Measurements from ENCODE around the gene P2RX6.
A peak's percentile ranks its signal among the peaks of the same experiment; 100 is the strongest.
"Not testable (repeated sequence)": the region's sequence is repeated elsewhere in the genome, so short reads cannot be mapped to it uniquely, and the experiment has no call there.

P2RX6 gene

DNA sequence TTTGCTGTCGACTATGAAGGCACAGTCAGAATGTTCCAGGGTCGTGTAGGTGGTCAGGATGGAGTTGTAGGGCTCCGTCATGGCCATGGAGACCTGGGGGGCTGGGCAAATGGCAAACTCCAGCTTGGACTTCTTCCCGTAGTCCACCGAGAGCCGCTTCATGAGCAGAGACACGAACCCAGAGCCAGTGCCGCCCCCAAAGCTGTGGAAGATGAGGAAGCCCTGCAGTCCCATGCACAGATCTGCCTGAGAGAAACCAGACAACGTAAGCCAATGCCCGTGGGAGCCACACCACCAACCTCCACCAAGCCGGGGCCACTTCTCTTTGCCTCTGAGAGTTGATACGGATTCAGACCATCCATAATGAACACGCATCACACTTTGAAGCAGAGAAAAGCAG is 5.8 kb upstream of the P2RX6 start:
- H3K27ac ChIP-seq, H3K4me3 ChIP-seq: not testable (repeated sequence)

DNA sequence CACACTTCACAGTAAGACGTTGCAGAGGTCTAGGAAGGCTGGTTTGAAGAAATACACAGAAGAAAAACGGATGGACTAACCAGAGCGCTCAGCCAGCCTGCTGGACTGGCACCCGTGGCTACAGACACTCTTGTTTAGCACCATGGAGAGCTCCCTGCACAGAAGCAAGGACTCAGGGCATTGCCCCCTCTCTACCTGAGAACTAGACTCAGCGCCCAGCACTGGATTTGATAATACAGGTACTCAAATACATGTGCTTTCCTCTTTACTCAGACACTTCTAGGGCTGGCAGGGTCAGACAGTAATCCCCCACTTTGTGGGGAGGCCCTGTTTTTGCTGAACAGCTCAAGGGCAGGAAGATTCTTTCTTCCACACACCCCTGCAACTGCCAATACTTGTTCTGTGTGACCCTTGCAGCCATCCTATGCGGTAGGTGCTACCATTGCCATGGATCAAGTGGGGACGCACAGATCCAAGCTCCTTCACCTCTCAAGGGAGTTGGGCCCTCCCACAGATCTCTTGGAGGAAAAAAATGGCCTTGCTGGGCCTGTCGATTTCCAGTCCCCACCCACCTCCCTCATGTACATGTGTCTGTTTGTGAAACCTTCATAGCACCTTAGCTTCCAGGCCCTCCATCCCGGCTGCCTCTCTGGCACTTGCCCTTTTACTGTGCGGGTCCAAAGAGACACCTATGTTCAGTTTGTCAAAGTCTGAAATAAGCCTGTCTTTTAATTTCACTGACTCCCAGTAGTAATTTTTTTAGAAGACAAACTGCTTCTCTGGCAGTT is 5.1 kb upstream of the P2RX6 start:
- no peak overlapping the region for H3K4me3 ChIP-seq
- no peak overlapping the region for H3K27ac ChIP-seq

- H3K27ac ChIP-seq, result no peak overlapping the region
- H3K4me3 ChIP-seq, result no peak overlapping the region
These were observed 4.4 kb upstream of the P2RX6 start for GRCh38 chr22:21010426-21011113.

- Histone ChIP-seq H3K4me3 (no peak overlapping the region), H3K27ac (peak overlapping the region in 1 of 21 experiments; percentile 29)
These were observed 2.2 kb upstream of the P2RX6 start for GRCh38 chr22:21012446-21013407.

- Histone ChIP-seq H3K27ac (peak overlapping the region in 11 of 21 experiments; percentile 13 to 69 (median 40)), H3K4me3 (peak overlapping the region; percentile 24 to 40 (median 29))
These were observed 1.2 kb upstream of the P2RX6 start for GRCh38 chr22:21013657-21014201.

GRCh38 chr22:21014202-21014725 is 701 bp upstream of the P2RX6 start:
- H3K27ac ChIP-seq, result peak overlapping the region in 10 of 21 experiments; percentile 13 to 69 (median 38)
- peak overlapping the region; percentile 24 to 40 (median 29) for H3K4me3 ChIP-seq

- H3K27ac ChIP-seq, result peak overlapping the region in 2 of 21 experiments; percentile 2 to 65
- H3K4me3 ChIP-seq, result no peak overlapping the region
These were observed 571 bp downstream of the P2RX6 start for GRCh38 chr22:21015466-21016006.

DNA sequence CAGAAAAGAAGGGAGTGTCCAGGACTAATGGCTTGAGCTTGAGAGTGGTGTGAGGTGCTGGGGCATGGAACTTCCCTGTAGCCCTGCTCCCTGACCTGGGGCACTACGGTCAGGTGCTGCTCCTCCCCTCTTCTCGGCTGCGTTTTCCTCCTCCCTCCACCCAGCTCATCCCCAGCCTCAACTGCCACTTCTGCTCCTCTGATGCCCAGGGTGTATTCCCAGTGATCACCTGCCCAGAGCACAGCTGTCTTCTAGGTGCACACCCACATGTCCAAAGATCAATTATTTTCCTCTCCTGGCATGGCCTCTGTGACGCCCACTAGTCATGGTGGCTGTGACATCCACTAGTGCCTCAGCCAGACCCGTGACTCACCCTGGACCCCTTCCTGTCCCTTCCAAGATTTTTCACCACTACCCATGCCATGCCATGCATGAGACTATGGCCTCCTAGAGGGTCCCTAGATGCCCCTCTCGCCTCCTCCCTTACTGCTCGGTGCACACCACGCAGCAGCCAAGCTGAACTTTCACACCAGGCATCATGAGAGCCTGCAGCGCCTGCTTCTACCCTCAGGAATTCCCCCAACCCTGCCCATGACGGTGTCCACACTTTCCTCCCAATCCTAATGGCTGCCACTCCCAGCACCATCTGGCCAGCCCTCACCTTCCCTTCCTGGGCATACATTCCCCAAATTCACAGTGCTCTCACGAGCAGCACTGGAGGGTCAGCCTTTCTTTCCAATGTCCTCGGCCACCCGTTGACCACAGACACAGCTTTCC is 1.9 kb downstream of the P2RX6 start:
- Histone ChIP-seq H3K27ac (no peak overlapping the region), H3K4me3 (no peak overlapping the region)

GRCh38 chr22:21018314-21018713 is 3.3 kb downstream of the P2RX6 start:
- no peak overlapping the region for H3K4me3 ChIP-seq
- H3K27ac ChIP-seq, result no peak overlapping the region

GRCh38 chr22:21020802-21021429 is 6.0 kb downstream of the P2RX6 start:
- no peak overlapping the region for H3K4me3 ChIP-seq
- H3K27ac ChIP-seq, result no peak overlapping the region

- Histone ChIP-seq H3K4me3 (no peak overlapping the region), H3K27ac (no peak overlapping the region)
These were observed 7.5 kb downstream of the P2RX6 start for GRCh38 chr22:21022507-21022906.

GRCh38 chr22:21022955-21023614 is 8.1 kb downstream of the P2RX6 start:
- no peak overlapping the region for H3K27ac ChIP-seq
- no peak overlapping the region for H3K4me3 ChIP-seq

DNA sequence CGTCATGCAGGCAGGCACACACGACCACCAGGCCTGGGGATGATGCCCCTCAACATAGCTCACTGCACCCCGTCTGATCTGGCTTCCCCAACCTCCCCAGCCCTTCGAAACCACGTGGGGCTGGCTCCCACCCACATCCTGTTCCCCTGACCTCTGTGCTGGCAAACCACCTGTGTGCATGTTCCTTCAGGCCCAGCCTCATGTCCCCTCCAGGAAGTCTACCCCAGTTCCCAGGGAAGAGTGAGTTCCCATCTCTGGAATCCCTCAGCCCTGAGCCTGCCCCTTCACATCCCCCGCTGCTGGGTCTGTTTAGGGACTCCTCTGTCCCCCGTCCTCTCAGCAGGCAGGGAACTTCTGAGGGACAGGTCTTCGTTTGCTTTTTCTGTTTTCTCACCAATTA is 10.3 kb downstream of the P2RX6 start:
- peak overlapping the region in 2 of 21 experiments; percentile 21 to 35 for H3K27ac ChIP-seq
- H3K4me3 ChIP-seq, result no peak overlapping the region

GRCh38 chr22:21025763-21026755 is 11.1 kb downstream of the P2RX6 start:
- Histone ChIP-seq H3K27ac (peak overlapping the region in 2 of 21 experiments; percentile 21 to 35), H3K4me3 (peak overlapping the region in 1 of 7 experiments; percentile 2)

DNA sequence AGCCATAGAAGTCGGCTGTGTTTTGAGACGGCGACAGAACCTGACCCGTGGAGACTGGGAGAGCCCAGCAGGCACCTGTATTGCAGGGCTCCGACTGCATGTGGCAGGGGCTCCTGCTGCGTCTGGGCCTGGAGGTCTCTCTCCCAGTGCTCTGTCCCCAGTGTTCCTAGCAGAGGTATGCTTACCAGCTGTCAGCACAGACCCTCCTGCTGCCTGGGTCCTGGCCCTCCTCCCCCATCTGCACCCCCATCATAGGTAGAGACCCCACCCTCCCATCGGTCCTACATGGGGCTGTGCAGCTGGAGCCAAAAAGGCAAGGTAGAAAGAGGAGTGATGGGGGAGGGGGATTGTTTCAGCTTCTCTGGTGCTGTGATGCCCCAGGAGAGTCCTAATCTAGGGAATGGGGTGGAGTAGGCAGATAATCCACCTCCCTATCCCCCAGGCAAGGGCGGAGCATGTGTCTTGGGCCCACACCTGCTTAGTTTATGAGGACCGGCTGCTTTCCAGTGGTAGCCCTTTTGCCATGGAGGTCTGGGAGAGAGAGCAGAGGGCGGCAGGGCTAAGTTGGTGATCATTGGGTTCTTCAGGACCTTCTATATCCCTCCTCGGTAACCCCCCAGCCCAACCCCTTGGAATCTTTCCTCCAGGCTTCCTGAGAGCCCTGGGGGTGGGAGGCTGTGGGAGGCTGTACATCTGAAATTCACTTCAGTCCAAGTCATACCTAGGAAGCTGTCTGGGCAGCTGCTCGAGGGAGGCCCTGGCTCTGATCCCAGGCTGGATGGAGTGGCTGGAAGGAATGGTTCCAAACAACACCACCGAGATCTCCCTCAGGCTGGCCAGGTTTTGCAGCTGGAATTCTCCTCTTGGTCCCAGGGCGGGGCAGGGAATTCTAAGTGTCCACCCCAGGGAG is 12.1 kb downstream of the P2RX6 start:
- H3K4me3 ChIP-seq, result no peak overlapping the region
- no peak overlapping the region for H3K27ac ChIP-seq

Measured in skin epidermis (tissue), 12 donors.